Activated naive CD4-positive, alpha-beta T cell treated with anti-CD3 and anti-CD28 coated beads for 36 hours (primary cell): ENCODE results near the gene LGR4. TPM values are rescaled to one million over a fixed set of nuclear protein-coding genes. Genes with fewer than 3 reads are reported as not detected.
"Not testable (repeated sequence)": the region's sequence is repeated elsewhere in the genome, so short reads cannot be mapped to it uniquely, and the experiment has no call there.

Experiments
- CTCF ChIA-PET: fragments of 350-600 bp; sonication (Branson Sonifier 250); formaldehyde crosslinking; loops from one replicate; lab custom pipeline; 2021; ENCODE audit warnings: antibody characterized with exemption; lab: Charles Lee
- DNase-seq: peaks from one replicate; pipeline ENCODE4 v3.0.0-alpha.2; 2020
- H3K27ac Mint-ChIP-seq: one replicate; pipeline ENCODE4 v1.8.0; 2021; ENCODE audit warnings: mild to moderate bottlenecking, mixed read lengths
- H3K27me3 Mint-ChIP-seq: one replicate; pipeline ENCODE4 v1.8.0; 2021; ENCODE audit warnings: low read depth, mixed read lengths
- H3K36me3 Mint-ChIP-seq: one replicate; pipeline ENCODE4 v1.8.0; 2021; ENCODE audit warnings: low read depth, mixed read lengths
- H3K4me1 Mint-ChIP-seq: one replicate; pipeline ENCODE4 v1.8.0; 2021; ENCODE audit warnings: low read depth, mixed read lengths
- H3K4me3 Mint-ChIP-seq: one replicate; pipeline ENCODE4 v1.8.0; 2021; ENCODE audit warnings: mild to moderate bottlenecking, moderate library complexity, mixed read lengths
- H3K9me3 Mint-ChIP-seq: one replicate; pipeline ENCODE4 v1.8.0; 2021; ENCODE audit warnings: mixed read lengths
- intact Hi-C: fragments of 100-400 bp; cut with micrococcal nuclease; formaldehyde crosslinking; loops from one replicate; pipeline ENCODE4 v1.15.1; 2023
- total RNA-seq, 2 experiments: library from RNA; stranded (reverse); gene quantifications; one replicate each; pipeline ENCODE4 v1.2.3, GENCODE V29; 2021

Gene LGR4
- total RNA-seq, 2 experiments from 2014 or later, result 0.12 to 0.19 TPM

GRCh38 chr11:27451244-27451965 is 21.2 kb downstream of the LGR4 start:
- intact Hi-C loops, result no loop called here
- CTCF ChIA-PET, result no interaction called here

GRCh38 chr11:27448184-27448540 is 24.4 kb downstream of the LGR4 start:
- CTCF ChIA-PET, H3K27me3 Mint-ChIP-seq, DNase-seq, intact Hi-C loops, H3K36me3 Mint-ChIP-seq, H3K27ac Mint-ChIP-seq, H3K4me3 Mint-ChIP-seq, H3K4me1 Mint-ChIP-seq, H3K9me3 Mint-ChIP-seq: not testable (repeated sequence)

More at GRCh38 chr11:27451244-27451965, 21.2 kb downstream of the LGR4 start:
- no peaks in the 10 kb centered on the region for H3K36me3 Mint-ChIP-seq
- peaks cover 2% of the 10 kb centered on the region for H3K9me3 Mint-ChIP-seq
- H3K4me1 Mint-ChIP-seq, result no peaks in the 10 kb centered on the region
- no peak overlapping the region for H3K4me3 Mint-ChIP-seq
- no peak for DNase-seq
- peaks cover 1% of the 10 kb centered on the region for H3K27me3 Mint-ChIP-seq
- H3K27ac Mint-ChIP-seq, result no peak overlapping the region

GRCh38 chr11:27447288-27448183 is 25.1 kb downstream of the LGR4 start:
- DNase-seq, result no peak
- Mint-ChIP-seq H3K27me3 (no peaks in the 10 kb centered on the region), H3K4me3 (no peak overlapping the region), H3K9me3 (no peaks in the 10 kb centered on the region), H3K4me1 (no peaks in the 10 kb centered on the region), H3K36me3 (no peaks in the 10 kb centered on the region), H3K27ac (no peak overlapping the region)
- CTCF ChIA-PET, result no interaction called here
- intact Hi-C loops, result no loop called here

GRCh38 chr11:27445625-27446024 is 27.0 kb downstream of the LGR4 start:
- DNase-seq, result no peak
- H3K4me1 Mint-ChIP-seq, result no peaks in the 10 kb centered on the region
- no peaks in the 10 kb centered on the region for H3K36me3 Mint-ChIP-seq
- H3K27me3 Mint-ChIP-seq, result no peaks in the 10 kb centered on the region
- no peaks in the 10 kb centered on the region for H3K9me3 Mint-ChIP-seq
- no peak overlapping the region for H3K4me3 Mint-ChIP-seq
- CTCF ChIA-PET, result interaction anchor here (0.7 kb wide), 1 partner anchor 25 kb away, joined by 3 read pairs; no protein-coding TSS in a partner anchor
- intact Hi-C loops, result no loop called here
- H3K27ac Mint-ChIP-seq, result no peak overlapping the region

- CTCF ChIA-PET, result no interaction called here
- H3K27me3 Mint-ChIP-seq, result no peaks in the 10 kb centered on the region
- no peak for DNase-seq
- intact Hi-C loops, result no loop called here
- no peaks in the 10 kb centered on the region for H3K4me1 Mint-ChIP-seq
- no peaks in the 10 kb centered on the region for H3K36me3 Mint-ChIP-seq
- no peaks in the 10 kb centered on the region for H3K9me3 Mint-ChIP-seq
- no peak overlapping the region for H3K27ac Mint-ChIP-seq
- no peak overlapping the region for H3K4me3 Mint-ChIP-seq
Measured at GRCh38 chr11:27444801-27445215, 27.8 kb downstream of the LGR4 start.

- intact Hi-C loops, result no loop called here
- Mint-ChIP-seq H3K4me3 (no peak overlapping the region), H3K9me3 (no peaks in the 10 kb centered on the region), H3K36me3 (no peaks in the 10 kb centered on the region), H3K27ac (no peak overlapping the region), H3K27me3 (no peaks in the 10 kb centered on the region), H3K4me1 (no peaks in the 10 kb centered on the region)
- DNase-seq, result no peak
- CTCF ChIA-PET, result interaction anchor here (1.3 to 1.6 kb wide), 2 partner anchors 42 to 53 kb away, joined by 3 to 9 read pairs; no protein-coding TSS in a partner anchor
Measured at GRCh38 chr11:27443746-27444507, 28.7 kb downstream of the LGR4 start.

GRCh38 chr11:27443227-27443626 is 29.4 kb downstream of the LGR4 start:
- H3K27me3 Mint-ChIP-seq, result no peaks in the 10 kb centered on the region
- CTCF ChIA-PET, result interaction anchor here (1.3 to 1.6 kb wide), 2 partner anchors 42 to 54 kb away, joined by 3 to 9 read pairs; no protein-coding TSS in a partner anchor
- no peaks in the 10 kb centered on the region for H3K4me1 Mint-ChIP-seq
- no peaks in the 10 kb centered on the region for H3K36me3 Mint-ChIP-seq
- intact Hi-C loops, result no loop called here
- DNase-seq, result no peak
- no peaks in the 10 kb centered on the region for H3K9me3 Mint-ChIP-seq
- H3K4me3 Mint-ChIP-seq, result no peak overlapping the region
- H3K27ac Mint-ChIP-seq, result no peak overlapping the region

- no peaks in the 10 kb centered on the region for H3K36me3 Mint-ChIP-seq
- intact Hi-C loops, result no loop called here
- no peaks in the 10 kb centered on the region for H3K27me3 Mint-ChIP-seq
- H3K27ac Mint-ChIP-seq, result no peak overlapping the region
- no peak for DNase-seq
- no peaks in the 10 kb centered on the region for H3K4me1 Mint-ChIP-seq
- H3K9me3 Mint-ChIP-seq, result no peaks in the 10 kb centered on the region
- CTCF ChIA-PET, result no interaction called here
- H3K4me3 Mint-ChIP-seq, result no peak overlapping the region
Measured at GRCh38 chr11:27440090-27440489, 32.5 kb downstream of the LGR4 start.

GRCh38 chr11:27438595-27438981 is 34.0 kb downstream of the LGR4 start:
- no peak for DNase-seq
- intact Hi-C loops, result no loop called here
- Mint-ChIP-seq H3K36me3 (no peaks in the 10 kb centered on the region), H3K27me3 (no peaks in the 10 kb centered on the region), H3K9me3 (no peaks in the 10 kb centered on the region), H3K4me3 (no peak overlapping the region), H3K4me1 (no peaks in the 10 kb centered on the region), H3K27ac (no peak overlapping the region)
- CTCF ChIA-PET, result no interaction called here

- intact Hi-C loops, result no loop called here
- Mint-ChIP-seq H3K27me3 (peaks cover 1% of the 10 kb centered on the region), H3K9me3 (no peaks in the 10 kb centered on the region), H3K27ac (no peak overlapping the region), H3K36me3 (no peaks in the 10 kb centered on the region), H3K4me3 (no peak overlapping the region), H3K4me1 (no peaks in the 10 kb centered on the region)
- CTCF ChIA-PET, result no interaction called here
- no peak for DNase-seq
Measured at GRCh38 chr11:27437829-27438594, 34.6 kb downstream of the LGR4 start.

GRCh38 chr11:27436916-27437315 is 35.7 kb downstream of the LGR4 start:
- no peaks in the 10 kb centered on the region for H3K9me3 Mint-ChIP-seq
- H3K36me3 Mint-ChIP-seq, result no peaks in the 10 kb centered on the region
- no peaks in the 10 kb centered on the region for H3K4me1 Mint-ChIP-seq
- no peak overlapping the region for H3K27ac Mint-ChIP-seq
- no peak overlapping the region for H3K4me3 Mint-ChIP-seq
- no peak for DNase-seq
- intact Hi-C loops, result no loop called here
- H3K27me3 Mint-ChIP-seq, result peaks cover 1% of the 10 kb centered on the region
- CTCF ChIA-PET, result no interaction called here

GRCh38 chr11:27433742-27434141 is 38.8 kb downstream of the LGR4 start:
- peaks cover 1% of the 10 kb centered on the region for H3K27me3 Mint-ChIP-seq
- H3K27ac Mint-ChIP-seq, result no peak overlapping the region
- CTCF ChIA-PET, result no interaction called here
- H3K4me1 Mint-ChIP-seq, result no peaks in the 10 kb centered on the region
- H3K36me3 Mint-ChIP-seq, result no peaks in the 10 kb centered on the region
- H3K4me3 Mint-ChIP-seq, result no peak overlapping the region
- no peak for DNase-seq
- no peaks in the 10 kb centered on the region for H3K9me3 Mint-ChIP-seq
- intact Hi-C loops, result no loop called here
